ENCODE measurements around the gene ZFP36L2.

The ZFP36L2 gene

GRCh38 chr2:43226558-43226954 is at the start of gene ZFP36L2:
Gene ZFP36L2 (minus strand): TSS chr2:43226606. CDS start chr2:43226315, 291 bp downstream.
- DNase-seq (ENCODE audit: low read depth), result peak; percentile 73

GRCh38 chr2:43274721-43275120 is 48.3 kb upstream of the ZFP36L2 start:
- DNase-seq (ENCODE audit: low read depth), result no peak

GRCh38 chr2:43274055-43274454 is 47.6 kb upstream of the ZFP36L2 start:
- DNase-seq (ENCODE audit: low read depth), result no peak

- DNase-seq (ENCODE audit: low read depth), result no peak
Measured at GRCh38 chr2:43273529-43273928, 47.1 kb upstream of the ZFP36L2 start.

- DNase-seq (ENCODE audit: low read depth), result no peak
Measured at GRCh38 chr2:43270930-43271615, 44.7 kb upstream of the ZFP36L2 start.

- no peak for DNase-seq (ENCODE audit: low read depth)
Measured at GRCh38 chr2:43270461-43270860, 44.1 kb upstream of the ZFP36L2 start.

GRCh38 chr2:43269706-43270105 is 43.3 kb upstream of the ZFP36L2 start:
- DNase-seq (ENCODE audit: low read depth), result peak; percentile 57

GRCh38 chr2:43269074-43269572 is 42.7 kb upstream of the ZFP36L2 start:
- DNase-seq (ENCODE audit: low read depth), result peak; percentile 92

- DNase-seq (ENCODE audit: low read depth), result no peak
Measured at GRCh38 chr2:43268066-43268953, 41.9 kb upstream of the ZFP36L2 start.

GRCh38 chr2:43267381-43267780 is 41.0 kb upstream of the ZFP36L2 start:
- no peak for DNase-seq (ENCODE audit: low read depth)

GRCh38 chr2:43266711-43267111 is 40.3 kb upstream of the ZFP36L2 start:
- DNase-seq (ENCODE audit: low read depth), result no peak

GRCh38 chr2:43265421-43265820 is 39.0 kb upstream of the ZFP36L2 start:
- DNase-seq (ENCODE audit: low read depth), result no peak

GRCh38 chr2:43265001-43265400 is 38.6 kb upstream of the ZFP36L2 start:
- DNase-seq (ENCODE audit: low read depth), result no peak

GRCh38 chr2:43262951-43263350 is 36.5 kb upstream of the ZFP36L2 start:
- DNase-seq (ENCODE audit: low read depth), result no peak

GRCh38 chr2:43262239-43262638 is 35.8 kb upstream of the ZFP36L2 start:
- DNase-seq (ENCODE audit: low read depth), result no peak

- no peak for DNase-seq (ENCODE audit: low read depth)
Measured at GRCh38 chr2:43259512-43259911, 33.1 kb upstream of the ZFP36L2 start.

- DNase-seq (ENCODE audit: low read depth), result no peak
Measured at GRCh38 chr2:43258547-43259156, 32.2 kb upstream of the ZFP36L2 start.

GRCh38 chr2:43255296-43255910 is 29.0 kb upstream of the ZFP36L2 start:
- DNase-seq (ENCODE audit: low read depth), result no peak

GRCh38 chr2:43254331-43254730 is 27.9 kb upstream of the ZFP36L2 start:
- DNase-seq (ENCODE audit: low read depth), result no peak

- DNase-seq (ENCODE audit: low read depth), result no peak
Measured at GRCh38 chr2:43251171-43251731, 24.8 kb upstream of the ZFP36L2 start.

GRCh38 chr2:43250015-43250414 is 23.6 kb upstream of the ZFP36L2 start:
- no peak for DNase-seq (ENCODE audit: low read depth)

- DNase-seq (ENCODE audit: low read depth), result no peak
Measured at GRCh38 chr2:43248621-43249020, 22.2 kb upstream of the ZFP36L2 start.
